ENCODE results near the gene F12. TPM values are rescaled to one million over a fixed set of nuclear protein-coding genes. Genes with fewer than 3 reads are reported as not detected.

The F12 gene
- polyA plus RNA-seq, 3 donors: 1.4 to 5.5 (median 1.5) TPM

DNA sequence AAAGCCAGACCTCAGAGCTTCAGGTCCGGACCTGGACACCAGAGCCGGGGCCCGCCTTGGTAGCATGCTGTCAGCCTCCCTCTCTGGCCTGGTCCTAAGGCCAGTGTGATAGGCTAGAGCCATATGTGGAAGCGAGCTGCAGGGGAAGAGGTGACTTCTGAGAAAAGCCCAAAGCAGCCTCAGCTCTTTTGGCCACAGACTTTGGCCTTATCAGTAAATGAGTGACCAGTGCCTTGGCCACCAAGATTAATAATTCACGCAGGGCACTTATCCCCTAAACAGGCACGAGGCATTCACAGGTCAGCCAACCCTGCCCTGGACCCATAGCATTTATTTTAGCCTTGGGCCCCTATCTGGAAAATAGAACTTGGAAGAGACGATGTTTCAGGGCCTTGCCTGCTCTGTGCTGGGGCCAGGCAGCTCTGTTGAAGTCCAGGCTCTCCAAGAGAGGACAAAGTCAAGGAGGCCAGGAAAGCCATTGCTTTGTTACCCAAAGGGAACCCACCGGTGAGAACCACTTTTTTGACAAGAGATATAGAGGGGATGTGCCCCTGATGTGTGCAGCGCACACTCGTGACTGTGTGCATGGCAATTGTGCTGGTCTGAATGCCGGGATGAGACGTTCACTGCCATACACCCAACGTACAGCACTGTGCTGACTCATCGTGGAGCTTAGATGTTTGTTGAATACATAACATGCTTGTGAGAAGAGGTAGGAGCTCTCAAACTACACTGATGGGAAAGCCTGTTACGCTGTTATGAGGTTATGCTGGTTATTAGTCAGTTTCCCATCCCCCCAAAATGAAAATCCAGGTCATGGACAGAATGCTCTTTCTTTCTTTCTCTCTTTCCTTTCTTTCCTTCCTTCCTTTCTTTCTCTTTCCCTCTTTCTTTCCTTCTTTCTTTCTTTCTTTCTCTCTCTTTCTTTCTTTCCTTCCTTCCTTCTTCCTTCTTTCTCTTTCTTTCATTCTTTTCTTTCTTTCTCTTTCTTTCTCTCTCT lies 30.2 kb downstream of the F12 start:
- 83% methylated on average over 9 of the region's 15 CpGs for WGBS (ENCODE audit: insufficient coverage)
- no peak overlapping the region for H2AFZ ChIP-seq (ENCODE audit: insufficient read depth, low read depth, low read length, poor library complexity, severe bottlenecking)
- peaks cover 3% of the 10 kb centered on the region in 2 donors for H3K4me1 ChIP-seq (ENCODE audit: control insufficient read depth in 1 of 2, insufficient read depth in 2 of 2, low read length in 2 of 2)
- Mint-ChIP-seq H3K36me3 (peaks cover 4% of the 10 kb centered on the region in 2 donors), H3K4me3 (no peak overlapping the region), H3K9me3 (peaks cover 0 to 2% (median 0%) of the 10 kb centered on the region in 7 donors), H3K27me3 (ENCODE audit: low read depth in 3 of 3) (peaks cover 11 to 30% (median 18%) of the 10 kb centered on the region in 3 donors), H3K27ac (peak overlapping the region in 2 of 7 donors; percentile 39 to 86), H3K4me1 (peaks cover 14% of the 10 kb centered on the region)
- no peak overlapping the region for H3K4me3 ChIP-seq (replicated peaks in 1 of 3; ENCODE audit: low read depth in 2 of 3, low read length in 3 of 3)
- intact Hi-C loops (cut with micrococcal nuclease): loop anchor here in 1 of 2 donors (10.0 kb wide), 1 partner anchor 686 kb away; no protein-coding TSS in a partner anchor
- no peak overlapping the region for H3K4me2 ChIP-seq (replicated peaks; ENCODE audit: extremely low read depth, low read length, poor library complexity, severe bottlenecking)
- H3K27me3 ChIP-seq (ENCODE audit: control insufficient read depth in 2 of 2, insufficient read depth in 2 of 2, low read length in 2 of 2): no peaks in the 10 kb centered on the region
- no peaks in the 10 kb centered on the region for H3K9me3 ChIP-seq (replicated peaks in 1 of 2; ENCODE audit: control insufficient read depth in 1 of 2, insufficient read depth in 1 of 2, low read length in 2 of 2)
- H3K36me3 ChIP-seq (replicated peaks in 1 of 2; ENCODE audit: control insufficient read depth in 1 of 2, insufficient read depth in 2 of 2, low read length in 2 of 2): peaks cover 0 to 1% of the 10 kb centered on the region in 2 donors
- H3K9ac ChIP-seq (ENCODE audit: insufficient read depth, low read length, poor library complexity, severe bottlenecking): no peak overlapping the region
- TF ChIP-seq, protein P1, sequence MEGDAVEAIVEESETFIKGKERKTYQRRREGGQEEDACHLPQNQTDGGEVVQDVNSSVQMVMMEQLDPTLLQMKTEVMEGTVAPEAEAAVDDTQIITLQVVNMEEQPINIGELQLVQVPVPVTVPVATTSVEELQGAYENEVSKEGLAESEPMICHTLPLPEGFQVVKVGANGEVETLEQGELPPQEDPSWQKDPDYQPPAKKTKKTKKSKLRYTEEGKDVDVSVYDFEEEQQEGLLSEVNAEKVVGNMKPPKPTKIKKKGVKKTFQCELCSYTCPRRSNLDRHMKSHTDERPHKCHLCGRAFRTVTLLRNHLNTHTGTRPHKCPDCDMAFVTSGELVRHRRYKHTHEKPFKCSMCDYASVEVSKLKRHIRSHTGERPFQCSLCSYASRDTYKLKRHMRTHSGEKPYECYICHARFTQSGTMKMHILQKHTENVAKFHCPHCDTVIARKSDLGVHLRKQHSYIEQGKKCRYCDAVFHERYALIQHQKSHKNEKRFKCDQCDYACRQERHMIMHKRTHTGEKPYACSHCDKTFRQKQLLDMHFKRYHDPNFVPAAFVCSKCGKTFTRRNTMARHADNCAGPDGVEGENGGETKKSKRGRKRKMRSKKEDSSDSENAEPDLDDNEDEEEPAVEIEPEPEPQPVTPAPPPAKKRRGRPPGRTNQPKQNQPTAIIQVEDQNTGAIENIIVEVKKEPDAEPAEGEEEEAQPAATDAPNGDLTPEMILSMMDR (IDR thresholded peaks at IDR 0.05): no peak
- H3K27ac ChIP-seq (ENCODE audit: low read depth in 1 of 2, low read length in 2 of 2): no peak overlapping the region
- no peaks in the 10 kb centered on the region for H3K79me2 ChIP-seq (ENCODE audit: insufficient read depth, low read length)
- peak in 1 of 3 donors; percentile 47 for DNase-seq
- peaks cover under 1% of the 10 kb centered on the region for H4K20me1 ChIP-seq (ENCODE audit: insufficient read depth, low read length)

DNA sequence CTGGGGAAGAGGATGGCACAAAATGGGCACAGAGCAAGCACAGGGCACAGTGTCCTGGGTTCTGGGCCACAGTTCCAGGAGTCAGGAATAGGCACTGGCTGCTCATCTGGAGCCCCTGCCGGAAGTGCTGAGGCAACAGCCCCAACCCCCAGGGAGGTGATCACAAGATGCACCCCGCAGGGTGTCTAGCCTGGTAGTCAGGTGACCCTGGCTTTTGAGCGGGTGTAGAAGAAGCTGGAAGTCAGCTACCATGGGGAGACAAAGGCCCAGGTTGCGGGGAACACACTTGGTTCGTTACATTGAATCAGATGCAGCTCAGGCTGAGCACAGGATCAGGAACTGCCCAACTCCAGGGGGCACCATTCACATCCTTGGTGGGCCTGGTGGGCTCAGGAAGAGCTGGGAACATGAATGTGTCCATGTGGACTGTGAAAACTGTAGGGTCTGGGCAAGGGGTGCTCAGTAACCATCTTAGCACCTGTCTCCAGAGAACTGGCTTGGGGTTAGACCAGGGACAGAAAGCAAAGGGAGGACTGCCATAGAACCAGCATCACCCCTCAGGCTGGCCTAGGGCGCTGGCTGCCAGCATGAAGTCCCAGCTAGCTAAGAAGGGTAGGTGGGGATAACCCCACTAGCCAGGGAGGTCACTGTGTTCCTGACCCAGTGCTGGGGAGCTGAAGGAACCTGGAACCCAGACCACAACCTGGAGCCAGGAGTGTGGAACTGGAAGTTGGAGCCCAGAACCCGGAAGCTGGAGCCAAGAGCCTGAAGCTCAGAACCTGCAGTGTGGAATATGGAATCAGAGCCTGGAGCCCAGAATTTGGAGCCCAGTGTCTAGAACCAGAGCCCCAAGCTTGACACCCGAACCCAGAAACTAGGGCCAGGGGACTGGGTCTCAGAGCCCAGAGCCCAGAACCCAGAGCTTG lies 31.2 kb downstream of the F12 start:
- TF ChIP-seq, protein P1 (IDR thresholded peaks at IDR 0.05): no peak
- Histone ChIP-seq H3K9me3 (replicated peaks in 1 of 2; ENCODE audit: control insufficient read depth in 1 of 2, insufficient read depth in 1 of 2, low read length in 2 of 2) (no peaks in the 10 kb centered on the region), H3K4me2 (replicated peaks; ENCODE audit: extremely low read depth, low read length, poor library complexity, severe bottlenecking) (no peak overlapping the region), H3K9ac (ENCODE audit: insufficient read depth, low read length, poor library complexity, severe bottlenecking) (no peak overlapping the region), H3K36me3 (replicated peaks in 1 of 2; ENCODE audit: control insufficient read depth in 1 of 2, insufficient read depth in 2 of 2, low read length in 2 of 2) (peaks cover 9 to 12% of the 10 kb centered on the region in 2 donors), H3K27me3 (ENCODE audit: control insufficient read depth in 2 of 2, insufficient read depth in 2 of 2, low read length in 2 of 2) (no peaks in the 10 kb centered on the region), H3K79me2 (ENCODE audit: insufficient read depth, low read length) (no peaks in the 10 kb centered on the region), H3K4me1 (ENCODE audit: control insufficient read depth in 1 of 2, insufficient read depth in 2 of 2, low read length in 2 of 2) (peaks cover 3% of the 10 kb centered on the region in 2 donors), H4K20me1 (ENCODE audit: insufficient read depth, low read length) (peaks cover 10% of the 10 kb centered on the region), H3K27ac (ENCODE audit: low read depth in 1 of 2, low read length in 2 of 2) (no peak overlapping the region), H2AFZ (ENCODE audit: insufficient read depth, low read depth, low read length, poor library complexity, severe bottlenecking) (no peak overlapping the region), H3K4me3 (replicated peaks in 1 of 3; ENCODE audit: low read depth in 2 of 3, low read length in 3 of 3) (no peak overlapping the region)
- Mint-ChIP-seq H3K27ac (peak overlapping the region in 1 of 7 donors; percentile 45), H3K9me3 (peaks cover 0 to 2% (median 0%) of the 10 kb centered on the region in 7 donors), H3K4me1 (peaks cover 14% of the 10 kb centered on the region), H3K4me3 (no peak overlapping the region), H3K36me3 (peaks cover 10 to 15% of the 10 kb centered on the region in 2 donors), H3K27me3 (ENCODE audit: low read depth in 3 of 3) (peaks cover 9 to 29% (median 14%) of the 10 kb centered on the region in 3 donors)
- WGBS (ENCODE audit: insufficient coverage): 81% methylated on average over 8 of the region's 8 CpGs
- intact Hi-C loops (cut with micrococcal nuclease): loop anchor here in 1 of 2 donors (10.0 kb wide), 1 partner anchor 687 kb away; no protein-coding TSS in a partner anchor
- DNase-seq: no peak
